Activated CD8-positive, alpha-beta T cell treated with anti-CD3 and anti-CD28 coated beads for 36 hours (primary cell): ENCODE measurements around the gene BPIFA1. TPM values are rescaled to one million over a fixed set of nuclear protein-coding genes. Genes with fewer than 3 reads are reported as not detected.

Experiments
- ATAC-seq: fragments of 200-7000 bp; cut with Tn5 transposase; one replicate; pipeline ENCODE4 v1.10.0; 2021; ENCODE audit warnings: mild to moderate bottlenecking, moderate library complexity
- CTCF ChIA-PET: fragments of 350-600 bp; sonication (Branson Sonifier 250); formaldehyde crosslinking; loops from one replicate; lab custom pipeline; 2021; ENCODE audit warnings: antibody characterized with exemption; lab: Charles Lee
- POLR2A ChIA-PET: fragments of 350-600 bp; sonication (Branson Sonifier 250); formaldehyde crosslinking; loops from one replicate; lab custom pipeline; 2021; ENCODE audit warnings: antibody characterized with exemption; lab: Charles Lee
- DNase-seq: peaks from one replicate; pipeline ENCODE4 v3.0.0-alpha.2; 2020
- H3K27ac Mint-ChIP-seq: one replicate; pipeline ENCODE4 v1.8.0; 2021; ENCODE audit warnings: mild to moderate bottlenecking, mixed read lengths
- H3K27me3 Mint-ChIP-seq: one replicate; pipeline ENCODE4 v1.8.0; 2021; ENCODE audit warnings: mixed read lengths
- H3K36me3 Mint-ChIP-seq: one replicate; pipeline ENCODE4 v1.8.0; 2021; ENCODE audit warnings: low read depth, mixed read lengths
- H3K4me1 Mint-ChIP-seq: one replicate; pipeline ENCODE4 v1.8.0; 2021; ENCODE audit warnings: low read depth, mixed read lengths
- H3K4me3 Mint-ChIP-seq: one replicate; pipeline ENCODE4 v1.8.0; 2021; ENCODE audit warnings: mild to moderate bottlenecking, moderate library complexity, mixed read lengths
- H3K9me3 Mint-ChIP-seq: one replicate; pipeline ENCODE4 v1.8.0; 2021; ENCODE audit warnings: mixed read lengths
- intact Hi-C: fragments of 100-400 bp; cut with micrococcal nuclease; formaldehyde crosslinking; loops from one replicate; pipeline ENCODE4 v1.10.0; 2022
- total RNA-seq, 2 experiments: library from RNA; stranded (reverse); gene quantifications; one replicate each; pipeline ENCODE4 v1.2.3, GENCODE V29; 2021
- TF ChIP-seq, protein P1 (sequence below): fragments of 200-600 bp; IDR thresholded peaks from one replicate; pipeline ENCODE4 v1.8.0; 2022; ENCODE audit warnings: antibody characterized with exemption, mild to moderate bottlenecking

Gene BPIFA1
- total RNA-seq, 2 experiments from 2014 or later, result not detected

DNA sequence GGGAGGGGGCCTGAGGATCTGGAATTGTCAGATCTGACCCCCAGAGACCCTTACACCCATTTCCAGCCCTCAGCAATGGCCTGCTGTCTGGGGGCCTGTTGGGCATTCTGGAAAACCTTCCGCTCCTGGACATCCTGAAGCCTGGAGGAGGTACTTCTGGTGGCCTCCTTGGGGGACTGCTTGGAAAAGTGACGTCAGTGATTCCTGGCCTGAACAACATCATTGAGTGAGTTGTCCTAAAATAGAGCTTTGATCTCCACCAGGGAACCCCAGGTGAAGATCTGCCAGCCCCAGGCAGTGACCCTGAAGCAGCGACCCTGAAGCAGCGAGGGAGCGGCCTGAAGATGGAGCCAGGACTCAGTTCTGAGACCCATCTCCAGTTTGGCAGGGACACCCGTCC, 2.2 kb downstream of the BPIFA1 start:
- ChIA-PET POLR2A (no interaction called here), CTCF (no interaction called here)
- TF ChIP-seq, protein P1, sequence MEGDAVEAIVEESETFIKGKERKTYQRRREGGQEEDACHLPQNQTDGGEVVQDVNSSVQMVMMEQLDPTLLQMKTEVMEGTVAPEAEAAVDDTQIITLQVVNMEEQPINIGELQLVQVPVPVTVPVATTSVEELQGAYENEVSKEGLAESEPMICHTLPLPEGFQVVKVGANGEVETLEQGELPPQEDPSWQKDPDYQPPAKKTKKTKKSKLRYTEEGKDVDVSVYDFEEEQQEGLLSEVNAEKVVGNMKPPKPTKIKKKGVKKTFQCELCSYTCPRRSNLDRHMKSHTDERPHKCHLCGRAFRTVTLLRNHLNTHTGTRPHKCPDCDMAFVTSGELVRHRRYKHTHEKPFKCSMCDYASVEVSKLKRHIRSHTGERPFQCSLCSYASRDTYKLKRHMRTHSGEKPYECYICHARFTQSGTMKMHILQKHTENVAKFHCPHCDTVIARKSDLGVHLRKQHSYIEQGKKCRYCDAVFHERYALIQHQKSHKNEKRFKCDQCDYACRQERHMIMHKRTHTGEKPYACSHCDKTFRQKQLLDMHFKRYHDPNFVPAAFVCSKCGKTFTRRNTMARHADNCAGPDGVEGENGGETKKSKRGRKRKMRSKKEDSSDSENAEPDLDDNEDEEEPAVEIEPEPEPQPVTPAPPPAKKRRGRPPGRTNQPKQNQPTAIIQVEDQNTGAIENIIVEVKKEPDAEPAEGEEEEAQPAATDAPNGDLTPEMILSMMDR, result no peak
- intact Hi-C loops, result no loop called here
- Mint-ChIP-seq H3K4me1 (peaks cover 2% of the 10 kb centered on the region), H3K27ac (no peak overlapping the region), H3K36me3 (no peaks in the 10 kb centered on the region), H3K9me3 (no peaks in the 10 kb centered on the region), H3K4me3 (no peak overlapping the region), H3K27me3 (peaks cover 3% of the 10 kb centered on the region)
- DNase-seq (no peak), ATAC-seq (no peak)

DNA sequence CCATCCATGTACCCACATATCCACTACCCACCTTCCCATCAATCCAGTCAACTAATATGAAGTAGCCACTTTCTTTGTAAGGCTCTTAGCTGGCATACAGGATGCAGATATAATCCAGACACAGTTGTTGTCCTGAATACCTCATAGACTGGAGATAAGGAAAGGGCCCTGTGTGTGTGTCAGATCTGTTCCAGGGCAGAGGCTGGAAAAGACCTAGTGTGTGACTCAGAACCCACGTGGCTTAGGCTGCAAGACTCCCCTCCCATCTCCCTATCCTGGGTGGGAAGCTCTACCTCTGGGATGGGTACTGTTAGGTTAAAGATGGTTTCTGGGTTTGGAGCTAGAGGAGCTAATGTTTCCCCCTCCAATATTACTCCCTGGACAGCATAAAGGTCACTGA, 3.6 kb downstream of the BPIFA1 start:
- H3K4me1 Mint-ChIP-seq, result no peaks in the 10 kb centered on the region
- H3K27ac Mint-ChIP-seq, result no peak overlapping the region
- ATAC-seq (no peak), DNase-seq (no peak)
- H3K27me3 Mint-ChIP-seq, result peaks cover 2% of the 10 kb centered on the region
- TF ChIP-seq, protein P1, result no peak
- ChIA-PET CTCF (interaction anchor here (0.6 to 1.4 kb wide), 2 partner anchors 23 to 168 kb away, joined by 3 read pairs; no protein-coding TSS in a partner anchor), POLR2A (interaction anchor here (1.0 kb wide), 1 partner anchor 25 kb away, joined by 3 read pairs; no protein-coding TSS in a partner anchor)
- H3K9me3 Mint-ChIP-seq, result no peaks in the 10 kb centered on the region
- no peaks in the 10 kb centered on the region for H3K36me3 Mint-ChIP-seq
- no peak overlapping the region for H3K4me3 Mint-ChIP-seq
- intact Hi-C loops, result no loop called here

DNA sequence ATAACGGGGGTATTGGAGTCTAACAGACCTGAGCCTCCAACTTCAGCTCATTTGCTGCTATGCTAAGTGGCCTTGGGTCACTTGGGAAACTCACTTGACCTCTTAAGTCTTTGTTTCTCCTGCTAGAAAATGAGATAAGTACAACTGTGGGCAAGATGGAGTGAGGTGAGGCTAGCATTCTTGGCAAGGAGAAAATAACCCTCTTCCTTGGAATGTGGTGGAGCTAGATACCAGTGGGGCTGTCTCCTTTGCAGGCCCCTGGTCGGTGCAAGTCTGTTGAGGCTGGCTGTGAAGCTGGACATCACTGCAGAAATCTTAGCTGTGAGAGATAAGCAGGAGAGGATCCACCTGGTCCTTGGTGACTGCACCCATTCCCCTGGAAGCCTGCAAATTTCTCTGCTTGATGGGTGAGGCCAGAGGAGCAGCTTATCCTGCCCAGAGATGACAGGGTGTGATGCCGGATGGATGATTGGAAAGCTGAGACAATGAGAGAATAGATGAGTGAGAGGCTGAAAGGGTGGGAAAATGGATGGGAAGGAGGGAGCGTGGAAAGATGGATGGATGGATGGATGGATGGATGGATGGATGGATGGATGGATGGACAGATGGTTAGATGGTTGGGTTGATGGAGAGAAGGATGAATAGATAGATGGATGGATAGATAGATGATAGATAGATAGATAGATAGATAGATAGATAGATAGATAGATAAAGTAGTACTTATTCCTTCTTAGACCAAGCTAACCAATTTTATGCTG, 4.4 kb downstream of the BPIFA1 start:
- peaks cover 2% of the 10 kb centered on the region for H3K27me3 Mint-ChIP-seq
- ATAC-seq (no peak), DNase-seq (no peak)
- POLR2A ChIA-PET, result no interaction called here
- no peaks in the 10 kb centered on the region for H3K36me3 Mint-ChIP-seq
- no peak overlapping the region for H3K4me3 Mint-ChIP-seq
- CTCF ChIA-PET, result interaction anchor here (0.6 to 1.4 kb wide), 3 partner anchors 22 to 167 kb away, joined by 3 read pairs; no protein-coding TSS in a partner anchor
- H3K9me3 Mint-ChIP-seq, result no peaks in the 10 kb centered on the region
- no peaks in the 10 kb centered on the region for H3K4me1 Mint-ChIP-seq
- intact Hi-C loops, result no loop called here
- H3K27ac Mint-ChIP-seq, result no peak overlapping the region
- TF ChIP-seq, protein P1, result no peak

DNA sequence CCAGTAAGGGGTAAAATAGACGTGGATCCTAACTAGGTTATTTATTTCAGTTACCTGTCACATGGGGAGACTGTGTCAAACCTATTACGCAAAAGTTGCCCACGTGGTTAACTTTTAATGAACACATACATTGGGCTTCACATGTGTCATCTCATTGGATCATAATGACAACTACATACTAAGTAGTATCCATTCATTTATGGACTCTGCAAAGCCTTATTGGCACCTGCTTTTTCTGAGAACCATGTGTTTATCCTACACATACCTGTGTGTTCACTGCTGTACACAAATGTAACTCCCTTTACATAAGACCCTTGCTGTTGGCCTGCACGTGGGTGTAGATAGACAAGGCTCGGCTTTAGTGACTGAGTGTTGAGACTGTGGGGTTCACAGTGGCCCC, 5.1 kb downstream of the BPIFA1 start:
- no peak for ATAC-seq
- POLR2A ChIA-PET, result no interaction called here
- Mint-ChIP-seq H3K9me3 (no peaks in the 10 kb centered on the region), H3K4me1 (no peaks in the 10 kb centered on the region), H3K27me3 (no peaks in the 10 kb centered on the region), H3K27ac (no peak overlapping the region), H3K36me3 (no peaks in the 10 kb centered on the region), H3K4me3 (no peak overlapping the region)
- TF ChIP-seq, protein P1, result no peak
- DNase-seq, result no peak
- intact Hi-C loops, result no loop called here
- CTCF ChIA-PET, result interaction anchor here (1.1 kb wide), 1 partner anchor 56 kb away, joined by 3 read pairs; no protein-coding TSS in a partner anchor

GRCh38 chr20:33242319-33243100, 6.7 kb downstream of the BPIFA1 start:
- H3K27me3 Mint-ChIP-seq, result no peaks in the 10 kb centered on the region
- H3K4me3 Mint-ChIP-seq, result no peak overlapping the region
- POLR2A ChIA-PET, result no interaction called here
- intact Hi-C loops, result no loop called here
- ATAC-seq (no peak), DNase-seq (no peak)
- H3K9me3 Mint-ChIP-seq, result no peaks in the 10 kb centered on the region
- no peaks in the 10 kb centered on the region for H3K36me3 Mint-ChIP-seq
- H3K27ac Mint-ChIP-seq, result no peak overlapping the region
- TF ChIP-seq, protein P1, result no peak
- H3K4me1 Mint-ChIP-seq, result no peaks in the 10 kb centered on the region
- CTCF ChIA-PET, result no interaction called here
